GM03348 (cell line): ENCODE measurements around the gene THEMIS2.
"Not testable (repeated sequence)": the region's sequence is repeated elsewhere in the genome, so short reads cannot be mapped to it uniquely, and the experiment has no call there.

Source experiments
- DNase-seq: peaks from one replicate; pipeline ENCODE4 v3.0.0; 2012; ENCODE audit warnings: low spot score

Gene THEMIS2

DNA sequence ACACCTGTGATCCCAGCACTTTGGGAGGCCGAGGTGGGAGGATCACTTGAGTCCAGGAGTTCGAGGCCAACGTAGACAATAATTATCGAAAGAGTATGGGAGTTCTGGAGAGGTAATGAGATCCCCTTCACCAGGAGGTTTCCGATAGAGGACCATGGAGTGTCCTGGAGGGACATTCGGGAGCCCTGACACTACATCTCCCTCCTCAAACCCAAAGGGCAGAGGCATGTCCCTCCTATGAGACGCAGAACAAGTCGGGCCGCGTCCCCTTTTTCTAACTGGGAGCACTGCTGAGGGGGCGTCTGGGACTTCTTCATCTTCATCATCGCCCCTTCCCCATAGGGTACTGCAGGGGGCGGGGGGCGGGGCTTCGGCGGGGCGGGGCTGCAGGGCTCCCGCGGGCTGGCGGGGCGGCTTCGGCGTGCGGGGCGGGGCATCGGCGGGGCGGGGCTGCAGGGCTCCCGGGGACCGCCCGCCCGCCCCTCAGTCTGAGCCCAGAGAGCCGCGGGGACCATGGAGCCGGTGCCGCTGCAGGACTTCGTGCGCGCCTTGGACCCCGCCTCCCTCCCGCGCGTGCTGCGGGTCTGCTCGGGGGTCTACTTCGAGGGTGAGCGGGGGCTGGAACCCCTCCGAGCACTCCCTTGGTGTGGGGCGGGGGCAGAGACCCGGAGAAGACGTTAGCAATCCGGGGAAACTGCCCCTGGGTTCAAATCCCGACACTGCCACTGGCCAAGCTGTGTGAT is at the start of gene THEMIS2:
Gene THEMIS2 (plus strand): TSS at position 486 of the 743 bp plus-strand sequence. CDS start 28 bp downstream, at position 514.
- peak; percentile 95 for DNase-seq

DNA sequence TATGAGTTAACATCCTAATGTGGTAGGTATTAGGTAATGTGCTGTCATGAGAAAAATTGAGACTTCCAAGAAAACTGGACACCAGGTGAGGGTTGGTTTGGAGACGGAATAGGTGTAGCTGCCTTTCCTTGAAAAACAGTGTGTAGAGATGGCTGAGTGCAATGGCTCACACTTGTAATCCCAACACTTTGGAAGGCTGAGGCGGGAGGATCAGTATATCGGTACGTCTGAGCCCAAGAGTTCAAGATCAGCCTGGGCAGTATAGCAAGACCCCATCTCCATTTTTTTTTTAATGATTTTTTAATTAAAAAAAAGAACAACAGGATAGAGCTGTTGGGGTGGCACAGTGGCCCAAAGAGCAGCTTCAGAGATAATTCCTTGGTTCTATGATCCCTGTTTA is 48.6 kb upstream of the THEMIS2 start:
- DNase-seq, result no peak

DNA sequence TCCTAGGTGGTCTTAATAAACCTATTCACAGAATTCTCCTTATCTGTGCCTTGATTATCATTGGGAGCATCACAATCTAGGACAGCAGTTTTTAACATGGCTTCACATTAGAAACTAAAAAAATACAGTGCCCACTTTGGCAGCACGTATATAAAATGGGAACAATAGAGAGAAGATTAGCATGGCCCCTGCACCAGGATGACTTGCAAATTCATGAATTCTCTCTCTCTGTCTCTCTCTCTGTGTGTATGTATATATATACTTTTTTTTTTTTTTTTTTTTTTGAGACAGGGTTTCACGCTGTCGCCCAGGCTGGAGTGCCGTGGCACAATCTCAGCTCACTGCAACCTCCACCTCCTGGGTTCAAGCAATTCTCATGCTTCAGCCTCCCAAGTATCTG is 47.9 kb upstream of the THEMIS2 start:
- no peak for DNase-seq

GRCh38 chr1:27829339-27829960 is 42.9 kb upstream of the THEMIS2 start:
- not testable (repeated sequence) for DNase-seq

DNA sequence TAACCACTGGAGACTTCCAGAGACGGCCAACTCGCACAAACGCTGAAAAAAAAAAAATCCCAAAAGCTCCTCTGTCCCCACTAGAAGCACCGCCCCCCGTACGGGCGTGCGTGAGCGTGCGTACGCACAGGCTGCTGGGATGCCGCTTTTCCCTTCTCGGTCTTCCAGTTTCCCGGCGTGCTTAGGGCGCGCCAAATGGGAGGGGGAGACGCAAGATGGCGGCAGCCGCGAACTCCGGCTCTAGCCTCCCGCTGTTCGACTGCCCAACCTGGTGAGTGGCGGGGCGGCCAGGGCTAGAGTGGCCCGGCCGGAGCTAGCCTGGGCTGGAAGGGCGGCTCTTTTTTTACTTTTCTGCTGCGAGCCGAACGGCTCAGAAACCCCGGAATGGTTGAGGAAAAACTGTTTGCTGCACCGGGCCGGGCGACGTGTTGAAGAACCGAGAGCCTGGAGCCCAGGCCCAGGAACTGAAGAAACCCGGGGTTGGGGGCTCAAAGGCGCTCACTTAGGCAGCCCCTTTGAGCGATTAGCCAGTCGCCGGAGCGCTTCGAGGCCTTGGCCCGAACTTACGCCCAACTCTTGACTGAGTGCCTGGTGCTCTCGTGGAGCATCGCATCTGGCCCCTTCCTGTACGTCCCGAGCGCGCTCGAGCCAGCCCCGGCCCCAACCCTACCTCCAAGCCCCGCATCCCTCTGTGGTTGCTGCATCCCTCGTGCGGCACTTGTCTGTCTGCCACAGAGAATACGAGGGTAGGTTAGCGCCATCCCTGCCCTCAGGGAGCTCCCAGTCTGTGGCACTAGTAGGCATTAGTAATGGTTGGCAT is 41.5 kb upstream of the THEMIS2 start, which contains the start of gene PPP1R8:
Gene PPP1R8 (plus strand): TSS at position 162 of the 820 bp plus-strand sequence. CDS start 54 bp downstream, at position 216.
- peak; percentile 96 for DNase-seq

- DNase-seq, result no peak
Measured at GRCh38 chr1:27831568-27832410, 40.6 kb upstream of the THEMIS2 start.

GRCh38 chr1:27832762-27833161 is 39.6 kb upstream of the THEMIS2 start:
- peak; percentile 62 for DNase-seq

- no peak for DNase-seq
Measured at GRCh38 chr1:27833470-27833869, 38.9 kb upstream of the THEMIS2 start.

DNA sequence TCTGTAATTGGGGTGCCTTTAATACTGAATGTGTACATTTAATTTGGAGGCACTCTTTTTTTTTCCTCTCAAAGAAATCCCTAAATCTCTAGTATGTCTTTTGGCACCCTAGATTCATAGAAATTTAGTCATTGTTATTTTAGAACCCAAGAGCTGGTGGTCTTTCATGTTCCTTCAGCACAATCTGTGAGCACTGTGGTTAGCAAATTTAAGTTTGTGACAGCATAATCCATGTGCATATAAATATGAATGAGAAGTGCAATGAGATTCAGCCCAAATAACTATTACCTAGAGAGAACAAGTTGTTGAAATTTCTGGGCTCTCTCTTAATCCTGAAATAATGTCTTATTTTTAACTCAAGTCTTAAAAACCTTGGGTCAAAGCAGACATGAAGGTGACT is 37.3 kb upstream of the THEMIS2 start:
- DNase-seq, result no peak

- DNase-seq, result no peak
Measured at GRCh38 chr1:27835501-27835900, 36.8 kb upstream of the THEMIS2 start.

DNA sequence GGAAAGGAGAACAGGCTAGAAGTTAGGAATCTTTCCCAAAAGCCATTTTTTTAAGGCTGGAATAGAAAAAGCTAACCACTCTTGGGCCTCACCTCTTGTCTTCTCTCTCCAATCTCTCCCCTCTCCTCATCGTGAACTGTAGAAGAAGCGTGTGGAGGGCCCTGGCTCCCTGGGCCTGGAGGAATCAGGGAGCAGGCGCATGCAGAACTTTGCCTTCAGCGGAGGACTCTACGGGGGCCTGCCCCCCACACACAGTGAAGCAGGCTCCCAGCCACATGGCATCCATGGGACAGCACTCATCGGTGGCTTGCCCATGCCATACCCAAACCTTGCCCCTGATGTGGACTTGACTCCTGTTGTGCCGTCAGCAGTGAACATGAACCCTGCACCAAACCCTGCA is 22.4 kb upstream of the THEMIS2 start:
- DNase-seq, result no peak

GRCh38 chr1:27855085-27855484 is 17.3 kb upstream of the THEMIS2 start:
- no peak for DNase-seq

GRCh38 chr1:27856561-27857343 is 15.6 kb upstream of the THEMIS2 start:
- no peak for DNase-seq

DNA sequence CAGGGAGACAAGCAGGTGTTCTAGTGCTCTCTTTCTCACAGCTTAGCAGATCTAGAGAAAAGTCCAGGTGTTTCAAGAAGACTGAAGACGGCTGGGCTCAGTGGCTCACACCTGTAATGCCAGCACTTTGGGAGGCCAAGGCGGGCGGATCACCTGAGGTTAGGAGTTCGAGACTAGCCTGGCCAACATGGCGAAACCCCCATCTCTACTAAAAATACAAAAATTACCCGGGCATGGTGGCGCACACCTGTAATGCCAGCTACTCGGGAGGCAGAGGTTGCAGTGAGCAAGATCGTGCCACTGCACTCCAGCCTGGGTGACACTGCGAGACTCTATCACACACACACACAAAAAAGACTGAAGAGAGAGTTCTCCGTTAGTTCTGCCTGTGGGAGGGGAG is 14.8 kb upstream of the THEMIS2 start:
- DNase-seq, result not testable (repeated sequence)

GRCh38 chr1:27858072-27858948 is 14.0 kb upstream of the THEMIS2 start:
- peak; percentile 90 for DNase-seq

DNA sequence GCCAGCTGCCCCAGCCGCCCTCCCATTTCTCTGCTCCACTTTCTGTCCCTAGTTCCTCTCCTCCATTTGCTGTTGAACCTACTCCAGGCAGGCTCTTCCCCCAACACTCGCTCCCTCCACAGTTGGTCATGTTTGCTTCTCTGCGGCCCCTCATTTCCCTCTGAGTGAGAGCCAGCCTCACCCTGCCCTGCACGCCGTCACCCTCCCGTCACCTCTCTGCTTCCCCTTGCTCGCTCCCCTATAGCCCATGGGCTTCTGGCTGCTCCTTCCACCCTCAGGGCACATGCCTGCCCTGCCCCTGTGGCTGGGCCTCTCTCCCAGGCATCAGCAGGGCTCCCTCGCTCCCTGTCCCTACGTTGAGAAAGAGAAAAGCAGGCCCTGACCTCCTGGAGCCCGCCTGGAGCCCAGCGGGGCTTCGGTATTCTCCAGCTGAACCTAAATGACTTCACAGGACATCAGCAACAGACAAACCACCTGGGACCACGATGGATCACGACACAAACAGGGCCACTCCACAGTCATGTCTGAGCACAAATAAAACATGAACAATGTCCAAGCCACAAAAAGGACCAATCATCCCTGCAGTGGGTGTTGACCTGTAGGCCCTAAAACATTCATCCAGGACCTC is 13.3 kb upstream of the THEMIS2 start:
- DNase-seq, result no peak

GRCh38 chr1:27861436-27861835 is 10.9 kb upstream of the THEMIS2 start:
- DNase-seq, result no peak

- no peak for DNase-seq
Measured at GRCh38 chr1:27862004-27862403, 10.3 kb upstream of the THEMIS2 start.
